Measurements from ENCODE around the gene KRTAP10-1. TPM values are rescaled to one million over a fixed set of nuclear protein-coding genes. Genes with fewer than 3 reads are reported as not detected.

KRTAP10-1 gene
- total RNA-seq (2011; cell fraction: chromatin; rRNA removed; ENCODE audit: low replicate concordance) = not detected in 2 replicates
- not detected in 2 replicates for total RNA-seq (2011; cell fraction: nucleolus; rRNA removed)
- total RNA-seq (2011; cell fraction: nucleoplasm; rRNA removed) = not detected in 2 replicates
- total RNA-seq (2014; rRNA removed) = not detected in 2 replicates
- not detected in 2 replicates for total RNA-seq (2014; rRNA removed; fragmentation: Illumina TruSeq; extraction: Trizol)
- total RNA-seq (2015; rRNA removed; fragmentation: Illumina TruSeq; extraction: Trizol) = not detected in 2 replicates
- not detected in 2 replicates for total RNA-seq (2021)
- not detected in 2 replicates for polyA plus RNA-seq (2011; rRNA removed)
- polyA plus RNA-seq (2011; cell fraction: cytosol; rRNA removed) = not detected in 2 replicates
- not detected in 2 replicates for polyA plus RNA-seq (2011; cell fraction: nucleus; rRNA removed)
- not detected in 2 replicates for polyA plus RNA-seq (2012)
- not detected in 2 replicates for polyA plus RNA-seq (2014; fragmentation: Illumina TruSeq; extraction: Trizol)
- not detected for polyA plus RNA-seq (2014; fragmentation: Nextera tagmentation; extraction: Ambion mirVana)
- not detected in 2 replicates for polyA plus RNA-seq (2014; rRNA removed)
- polyA minus RNA-seq (2011; rRNA and poly(A)+ RNA removed) = not detected in 2 replicates
- not detected in 2 replicates for polyA minus RNA-seq (2011; cell fraction: cytosol; rRNA and poly(A)+ RNA removed)
- polyA minus RNA-seq (2011; cell fraction: nucleus; rRNA and poly(A)+ RNA removed) = not detected in 2 replicates
- Bru-seq, nascent RNA = not detected
- BruChase-seq, experiment 1, labeled RNA remaining after a 2-hour chase = not detected
- BruChase-seq, experiment 2, labeled RNA remaining after a 6-hour chase = not detected
- long read RNA-seq, experiment 1 = 0 reads
- long read RNA-seq, experiment 2 = 0 reads
- long read RNA-seq, experiment 3 = 0 reads

GRCh38 chr21:44539991-44540666 is at the start of gene KRTAP10-1:
Gene KRTAP10-1 (minus strand): TSS chr21:44540195. CDS start chr21:44540150, 45 bp downstream.
- intact Hi-C loops (cut with micrococcal nuclease) = no loop called here
- no peak for ATAC-seq
- TF ChIP-seq MIER1 (IDR thresholded peaks at IDR 0.05; ENCODE audit: low read depth) (no peak), SUPT5H (IDR thresholded peaks at IDR 0.05) (no peak), PKNOX1 (IDR thresholded peaks at IDR 0.05) (peak; percentile 62), FOXK1 (CRISPR knock-in tag; IDR thresholded peaks at IDR 0.05; ENCODE audit: borderline replicate concordance) (no peak), MYC (IDR thresholded peaks at IDR 0.05; ENCODE audit: low read depth, low read length) (no peak), MYC (CRISPR knock-in tag; IDR thresholded peaks at IDR 0.05; ENCODE audit: borderline replicate concordance, low read depth) (no peak), RFX5 (IDR thresholded peaks at IDR 0.05; ENCODE audit: low read depth, low read length) (no peak), MEIS2 (IDR thresholded peaks at IDR 0.05; ENCODE audit: partially characterized antibody) (peak; percentile 74), CHD4 (IDR thresholded peaks at IDR 0.05; ENCODE audit: insufficient read depth, insufficient replicate concordance, low read depth, low read length, poor library complexity, severe bottlenecking) (no peak), MBD2 (IDR thresholded peaks at IDR 0.05; ENCODE audit: borderline replicate concordance, low read depth) (no peak), ZBTB26 (CRISPR knock-in tag; IDR thresholded peaks at IDR 0.05) (no peak), BDP1 (IDR thresholded peaks at IDR 0.05; ENCODE audit: insufficient read depth, insufficient read length) (no peak), PBX2 (CRISPR knock-in tag; IDR thresholded peaks at IDR 0.05; ENCODE audit: low read depth) (no peak), PBX2 (tag; conservative IDR thresholded peaks at IDR 0.05; ENCODE audit: low read depth) (peak; percentile 72)

More at GRCh38 chr21:44539991-44540666, at the start of gene KRTAP10-1:
- WGBS (ENCODE audit: insufficient coverage, low coverage, missing lambda C conversion rate) = under 1% methylated on average over 21 of the region's 21 CpGs
- no peak within 1 kb of the TSS for H3K9ac ChIP-seq (ENCODE audit: insufficient read depth in 1 of 2, low read depth in 2 of 2, low read length in 2 of 2)
- H3K4me2 ChIP-seq (ENCODE audit: insufficient read depth, low read length) = no peak within 1 kb of the TSS
- FAIRE-seq (no peak), DNase-seq (ENCODE audit: extremely low read depth in 1 of 4, low spot score in 3 of 4) (no peak)
- no peak within 1 kb of the TSS for H2AFZ ChIP-seq (ENCODE audit: low read depth, low read length)
- peaks cover 5 to 31% of the 10 kb centered on the region in 2 experiments; a peak in 4 of 5 replicates for H3K27me3 ChIP-seq (ENCODE audit: control insufficient read depth in 2 of 2, insufficient read depth in 2 of 2, low read length in 2 of 2)
- H4K20me1 ChIP-seq (replicated peaks; ENCODE audit: control insufficient read depth, insufficient read depth, low read length) = no peaks in the 10 kb centered on the region
- H3K79me2 ChIP-seq (ENCODE audit: control insufficient read depth, insufficient read depth, low read length) = no peaks in the 10 kb centered on the region
- H3K36me3 ChIP-seq (ENCODE audit: control insufficient read depth, insufficient read depth, low read length) = no peaks in the 10 kb centered on the region
- ChIA-PET POLR2A (interaction anchor here (0.6 to 0.9 kb wide), 3 partner anchors 9 to 35 kb away, joined by 3 to 4 read pairs (median 3); no protein-coding TSS in a partner anchor), CTCF (ENCODE audit: low intra/inter-chr PET ratio) (no interaction called here)
- in situ Hi-C loops (cut with MboI) = no loop called here
- no peak within 1 kb of the TSS for H3K4me3 ChIP-seq
- H3K27ac ChIP-seq (ENCODE audit: extremely low read depth, low read depth, low read length) = no peak within 1 kb of the TSS
- H3K9me3 ChIP-seq (replicated peaks; ENCODE audit: control insufficient read depth, insufficient read depth, low read depth, low read length) = no peaks in the 10 kb centered on the region
- H3K4me1 ChIP-seq (replicated peaks in 1 of 2; ENCODE audit: control insufficient read depth in 2 of 2, insufficient read depth in 2 of 2, low read length in 2 of 2) = peaks cover 0 to 5% of the 10 kb centered on the region in 2 experiments; a peak in 2 of 5 replicates
- BruUV-seq (replicated peaks) = no TSS peak
- H3K9me1 ChIP-seq (ENCODE audit: control insufficient read depth, insufficient read depth, low read length) = no peaks in the 10 kb centered on the region

Data from K562 (cell line).